Ascending aorta (tissue), 2 donors: ENCODE data around the gene ERAS. TPM values are rescaled to one million over a fixed set of nuclear protein-coding genes. Genes with fewer than 3 reads are reported as not detected.

Experiments used
- DNase-seq, 2 donors: peaks; one replicate each; pipeline ENCODE4 v3.0.0-alpha.2; 2019; ENCODE audit warnings: low spot score in 2 of 2
- H3K27ac ChIP-seq, 2 donors: fragments of 200-600 bp; sonication (generic); one replicate each; pipeline ENCODE4 v1.5.1; 2016 to 2017; ENCODE audit warnings: mild to moderate bottlenecking in 1 of 2
- H3K27me3 ChIP-seq: fragments of 200-600 bp; sonication (generic); one replicate; pipeline ENCODE4 v1.5.1; 2017
- H3K36me3 ChIP-seq, 2 donors: fragments of 200-600 bp; sonication (generic); one replicate each; pipeline ENCODE4 v1.5.1; 2016
- H3K4me1 ChIP-seq, 2 donors: fragments of 200-600 bp; sonication (generic); one replicate each; pipeline ENCODE4 v1.5.1; 2016 to 2017; ENCODE audit warnings: mild to moderate bottlenecking in 1 of 2
- H3K4me3 ChIP-seq, 2 donors: fragments of 200-600 bp; sonication (generic); one replicate each; pipeline ENCODE4 v1.5.1; 2016 to 2017; ENCODE audit warnings: mild to moderate bottlenecking in 1 of 2
- H3K9me3 ChIP-seq, 2 donors: fragments of 200-600 bp; sonication (generic); one replicate each; pipeline ENCODE4 v1.5.1; 2016
- intact Hi-C: fragments of 100-400 bp; cut with DNase I; formaldehyde crosslinking; loops from one replicate; pipeline ENCODE4 v1.15.1; 2023
- total RNA-seq: library from RNA; depleted of rRNA; stranded (reverse); fragments of >200 nt; gene quantifications from one replicate; pipeline ENCODE4 v1.1.0, GENCODE V29; 2016
- TF ChIP-seq, protein P1 (sequence below), 3 experiments: fragments of 200-600 bp in 2 of 3; fragments of 450-650 bp in 1 of 3; sonication (generic) in 2 of 3; IDR thresholded peaks; one replicate each; pipeline ENCODE4 v1.5.1; 2016 to 2019; ENCODE audit warnings: antibody characterized with exemption in 3 of 3, mild to moderate bottlenecking in 1 of 3, moderate library complexity in 1 of 3

Gene ERAS
- total RNA-seq, 1 donor from 2014 or later: not detected

- TF ChIP-seq, protein P1, sequence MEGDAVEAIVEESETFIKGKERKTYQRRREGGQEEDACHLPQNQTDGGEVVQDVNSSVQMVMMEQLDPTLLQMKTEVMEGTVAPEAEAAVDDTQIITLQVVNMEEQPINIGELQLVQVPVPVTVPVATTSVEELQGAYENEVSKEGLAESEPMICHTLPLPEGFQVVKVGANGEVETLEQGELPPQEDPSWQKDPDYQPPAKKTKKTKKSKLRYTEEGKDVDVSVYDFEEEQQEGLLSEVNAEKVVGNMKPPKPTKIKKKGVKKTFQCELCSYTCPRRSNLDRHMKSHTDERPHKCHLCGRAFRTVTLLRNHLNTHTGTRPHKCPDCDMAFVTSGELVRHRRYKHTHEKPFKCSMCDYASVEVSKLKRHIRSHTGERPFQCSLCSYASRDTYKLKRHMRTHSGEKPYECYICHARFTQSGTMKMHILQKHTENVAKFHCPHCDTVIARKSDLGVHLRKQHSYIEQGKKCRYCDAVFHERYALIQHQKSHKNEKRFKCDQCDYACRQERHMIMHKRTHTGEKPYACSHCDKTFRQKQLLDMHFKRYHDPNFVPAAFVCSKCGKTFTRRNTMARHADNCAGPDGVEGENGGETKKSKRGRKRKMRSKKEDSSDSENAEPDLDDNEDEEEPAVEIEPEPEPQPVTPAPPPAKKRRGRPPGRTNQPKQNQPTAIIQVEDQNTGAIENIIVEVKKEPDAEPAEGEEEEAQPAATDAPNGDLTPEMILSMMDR (IDR thresholded peaks at IDR 0.05): no peak
- Histone ChIP-seq H3K27me3 (no peaks in the 10 kb centered on the region), H3K4me3 (peak overlapping the region; percentile 68 to 73), H3K36me3 (peaks cover 0 to 2% of the 10 kb centered on the region in 2 donors), H3K27ac (peak overlapping the region; percentile 88 to 90), H3K9me3 (no peaks in the 10 kb centered on the region), H3K4me1 (no peaks in the 10 kb centered on the region)
- DNase-seq: no peak
- intact Hi-C loops: loop anchor here (1.0 to 10.0 kb wide), 8 partner anchors 63 to 1122 kb away; partner anchors contain the start of genes CLCN5, OTUD5, SUV39H1 and TBC1D25
These were observed 25.6 kb upstream of the ERAS start for GRCh38 chrX:48800574-48801279.

DNA sequence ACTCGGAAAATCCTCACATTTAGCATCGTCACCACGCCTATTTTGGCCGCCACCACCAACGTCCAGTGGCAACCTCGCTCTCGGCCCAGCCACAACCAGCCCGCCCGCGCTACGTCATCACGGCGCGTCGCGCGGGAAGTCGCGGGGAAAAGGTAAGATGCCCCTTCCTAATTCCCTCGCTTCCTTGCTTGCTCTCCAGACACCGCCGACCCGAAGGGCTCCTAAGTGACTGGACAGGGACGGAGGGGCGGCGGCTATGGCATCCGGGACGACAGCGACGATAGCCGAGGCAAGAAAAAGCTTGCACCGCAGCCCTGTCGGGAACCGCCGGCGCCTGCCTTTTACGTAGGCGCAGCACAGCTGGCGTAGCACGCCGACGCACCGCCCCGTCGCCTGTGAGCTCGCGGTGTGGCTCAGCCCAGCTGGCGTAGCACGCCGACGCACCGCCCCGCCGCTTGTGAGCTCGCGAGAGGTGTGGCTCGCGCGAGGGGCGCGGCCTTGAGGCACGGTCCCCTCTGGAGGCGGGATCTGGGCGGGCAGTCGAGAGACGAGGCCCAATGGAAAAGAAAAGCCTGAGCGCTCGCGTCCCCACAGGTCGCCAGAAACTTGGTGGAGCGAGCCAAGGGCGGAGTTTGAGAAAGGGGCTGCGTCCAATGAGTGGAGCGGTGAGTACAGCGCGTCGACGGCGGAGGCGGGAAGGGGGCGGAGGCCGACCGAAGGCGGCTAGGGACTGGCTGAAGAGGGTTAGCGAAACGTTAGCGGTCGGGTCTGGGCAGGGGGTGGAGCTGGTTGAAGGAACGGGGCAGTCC is 24.8 kb upstream of the ERAS start, which contains the start of gene HDAC6:
Gene HDAC6, plus strand, starts transcription at position 788 of the 809 bp plus-strand sequence. CDS start 626 bp downstream, outside the sequence.
- H3K4me1 ChIP-seq: no peaks in the 10 kb centered on the region
- DNase-seq: peak; percentile 93 to 98
- H3K27ac ChIP-seq: peak within 1 kb of the TSS; percentile 96 to 97
- intact Hi-C loops: loop anchor here (1.0 to 10.0 kb wide), 9 partner anchors 64 to 1121 kb away; partner anchors contain the start of genes CLCN5, OTUD5, SUV39H1 and TBC1D25
- peak within 1 kb of the TSS; percentile 68 to 73 for H3K4me3 ChIP-seq
- TF ChIP-seq, protein P1 (IDR thresholded peaks at IDR 0.05): no peak
- H3K9me3 ChIP-seq: no peaks in the 10 kb centered on the region
- H3K36me3 ChIP-seq: peaks cover 2% of the 10 kb centered on the region in 2 donors
- no peaks in the 10 kb centered on the region for H3K27me3 ChIP-seq

- intact Hi-C loops: loop anchor here (2.0 to 10.0 kb wide), 6 partner anchors 89 to 1120 kb away; partner anchors contain the start of genes CLCN5, OTUD5, TBC1D25 and TFE3
- peak overlapping the region; percentile 60 to 71 for H3K4me3 ChIP-seq
- DNase-seq: peak; percentile 67 to 91
These were observed 24.0 kb upstream of the ERAS start for GRCh38 chrX:48802089-48802904.

GRCh38 chrX:48802905-48803200 is 23.5 kb upstream of the ERAS start:
- H3K4me3 ChIP-seq: peak overlapping the region; percentile 60 to 71
- H3K4me1 ChIP-seq: no peaks in the 10 kb centered on the region
- peak overlapping the region; percentile 96 to 97 for H3K27ac ChIP-seq
- intact Hi-C loops: loop anchor here (2.0 to 10.0 kb wide), 6 partner anchors 88 to 1119 kb away; partner anchors contain the start of genes CLCN5, OTUD5, TBC1D25 and TFE3
- peaks cover 2 to 4% of the 10 kb centered on the region in 2 donors for H3K36me3 ChIP-seq
- no peaks in the 10 kb centered on the region for H3K9me3 ChIP-seq
- TF ChIP-seq, protein P1 (IDR thresholded peaks at IDR 0.05): no peak
- no peaks in the 10 kb centered on the region for H3K27me3 ChIP-seq
- no peak for DNase-seq

More at GRCh38 chrX:48802089-48802904, 24.0 kb upstream of the ERAS start:
- H3K27ac ChIP-seq: peak overlapping the region; percentile 96 to 97
- no peaks in the 10 kb centered on the region for H3K27me3 ChIP-seq
- no peaks in the 10 kb centered on the region for H3K4me1 ChIP-seq
- TF ChIP-seq, protein P1 (IDR thresholded peaks at IDR 0.05): no peak
- peaks cover 2 to 4% of the 10 kb centered on the region in 2 donors for H3K36me3 ChIP-seq
- no peaks in the 10 kb centered on the region for H3K9me3 ChIP-seq

GRCh38 chrX:48806081-48806480 is 20.2 kb upstream of the ERAS start:
- DNase-seq: no peak

More at GRCh38 chrX:48806081-48806480, 20.2 kb upstream of the ERAS start:
- no peak overlapping the region for H3K4me3 ChIP-seq
- no peaks in the 10 kb centered on the region for H3K9me3 ChIP-seq
- H3K4me1 ChIP-seq: no peaks in the 10 kb centered on the region
- TF ChIP-seq, protein P1 (IDR thresholded peaks at IDR 0.05): no peak
- peaks cover 2 to 8% of the 10 kb centered on the region in 2 donors for H3K36me3 ChIP-seq
- H3K27me3 ChIP-seq: no peaks in the 10 kb centered on the region
- intact Hi-C loops: loop anchor here (10.0 kb wide), 1 partner anchor 271 kb away; the partner anchor contains the start of gene TBC1D25
- no peak overlapping the region for H3K27ac ChIP-seq
